GM21723 (cell line): ENCODE measurements around the gene RMDN2.

Source experiments
- ATAC-seq: cut with Tn5 transposase; IDR thresholded peaks from one replicate; pipeline ENCODE4 v1.9.1; 2021; ENCODE audit warnings: mild to moderate bottlenecking, moderate library complexity; ENCODE audit not compliant: unreplicated experiment

RMDN2 gene

DNA sequence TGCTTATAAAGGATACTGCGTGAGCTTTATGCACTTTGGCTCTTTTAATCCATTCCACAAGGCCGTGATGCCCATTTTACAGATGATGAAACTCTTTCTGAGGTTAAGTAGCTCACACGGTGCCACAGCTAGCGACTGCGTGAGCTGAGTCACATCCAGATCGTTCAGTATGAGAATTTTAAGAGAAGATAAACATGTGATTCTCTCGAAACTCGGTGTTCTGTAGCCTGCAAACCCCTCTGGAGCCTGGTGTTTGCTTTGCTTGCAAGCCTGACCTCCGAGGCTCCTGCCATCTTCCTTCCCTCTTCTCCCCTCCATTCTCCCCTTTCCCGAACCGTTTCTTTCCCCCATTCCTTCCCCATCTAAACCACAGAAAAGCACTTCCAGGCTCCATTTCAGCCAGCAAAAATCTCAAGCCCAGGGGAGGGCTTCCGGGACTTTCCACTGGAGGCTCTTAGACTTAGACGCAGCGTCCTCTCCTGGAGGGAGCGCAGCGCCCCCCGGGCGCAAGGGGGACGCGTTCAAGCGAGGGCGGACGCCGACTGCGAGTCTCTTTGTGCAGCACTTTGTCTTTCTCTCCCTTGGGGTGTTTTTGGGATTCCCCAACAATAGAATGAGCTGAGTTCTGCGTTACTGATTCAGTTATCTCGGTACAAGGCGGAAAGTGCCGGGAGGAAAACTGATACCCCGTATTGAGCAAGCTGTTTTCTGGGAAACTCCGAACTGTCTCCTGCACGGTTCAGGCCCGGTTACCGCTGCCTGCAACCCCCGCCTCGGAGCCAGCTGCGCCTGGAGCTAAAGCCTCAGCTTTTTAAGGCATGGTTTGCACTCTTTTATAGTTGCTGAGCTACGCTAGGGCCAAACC is 112.9 kb downstream of the RMDN2 start:
- peak; percentile 80 for ATAC-seq

DNA sequence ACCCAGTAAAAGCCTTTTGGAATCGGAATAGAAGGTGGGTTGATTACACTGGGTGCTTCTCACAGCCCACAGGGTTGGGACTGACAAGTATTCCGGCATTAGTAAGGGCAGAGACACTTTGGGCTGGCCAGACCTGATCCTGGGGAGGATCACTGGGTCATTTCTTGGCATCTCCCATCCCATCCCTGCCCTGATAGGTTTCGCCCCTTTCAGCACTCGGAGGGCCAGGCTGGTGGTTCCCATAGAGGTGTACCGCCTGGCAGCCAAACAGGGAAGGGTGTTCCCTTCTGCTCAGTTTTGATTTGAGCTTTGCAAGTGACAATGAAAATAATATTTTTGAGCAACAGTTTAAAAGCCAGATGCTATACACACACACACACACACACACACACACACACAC is 113.6 kb downstream of the RMDN2 start:
- ATAC-seq: peak; percentile 10

DNA sequence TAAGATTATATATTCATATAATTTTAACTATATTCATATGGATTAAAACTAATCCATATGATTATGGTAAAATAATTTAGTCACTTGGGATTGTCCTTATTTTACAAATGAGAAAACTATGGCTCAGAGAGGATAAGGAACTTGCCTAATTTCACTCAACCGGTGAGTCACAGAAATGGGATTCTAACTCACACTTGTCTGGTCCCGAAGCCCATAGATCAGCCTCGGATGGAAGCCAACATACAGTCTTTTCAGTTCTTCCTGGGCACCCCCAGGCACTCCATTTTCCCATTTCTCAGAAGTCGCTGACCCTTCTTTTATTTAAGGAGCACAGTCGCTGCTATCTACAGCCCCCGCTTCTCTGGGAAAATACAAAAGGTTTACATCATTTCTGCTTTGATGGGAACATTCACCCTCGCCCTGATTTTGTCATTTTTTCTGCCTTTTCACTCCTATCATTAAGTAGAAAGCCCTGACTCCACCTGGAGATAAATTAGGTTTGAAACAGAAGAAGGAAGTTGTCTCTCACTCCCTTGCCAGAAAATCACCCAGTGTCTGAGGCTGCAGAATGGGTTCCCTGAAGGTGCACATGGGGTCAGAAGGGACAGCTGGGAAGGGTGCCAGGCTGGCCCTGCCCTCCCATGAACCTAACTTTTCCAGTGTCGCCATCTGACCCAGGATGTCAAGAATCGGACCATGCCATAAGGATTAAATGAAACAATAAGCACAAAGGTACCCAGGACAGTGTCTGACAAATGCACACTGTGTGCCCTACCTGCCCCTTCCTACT is 114.2 kb downstream of the RMDN2 start:
- no peak for ATAC-seq

DNA sequence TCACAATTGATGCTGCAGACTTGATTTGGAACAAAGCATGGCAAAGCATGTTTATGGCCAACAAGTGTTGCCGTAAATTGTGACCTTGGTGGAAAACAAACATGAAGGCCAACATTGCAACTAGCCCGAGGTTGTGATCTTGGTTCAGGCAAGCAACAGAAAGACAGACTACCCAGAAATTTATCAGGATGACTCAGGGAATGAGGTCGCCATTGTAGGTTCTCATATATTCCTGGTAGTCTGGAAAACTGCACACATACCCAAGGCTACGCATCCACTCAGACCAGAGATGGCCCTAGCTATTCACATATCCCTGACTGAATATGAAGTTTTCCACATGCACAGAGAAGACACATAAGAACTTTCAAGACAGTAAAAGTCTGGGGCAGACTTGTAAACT is 120.7 kb downstream of the RMDN2 start:
- ATAC-seq: no peak

DNA sequence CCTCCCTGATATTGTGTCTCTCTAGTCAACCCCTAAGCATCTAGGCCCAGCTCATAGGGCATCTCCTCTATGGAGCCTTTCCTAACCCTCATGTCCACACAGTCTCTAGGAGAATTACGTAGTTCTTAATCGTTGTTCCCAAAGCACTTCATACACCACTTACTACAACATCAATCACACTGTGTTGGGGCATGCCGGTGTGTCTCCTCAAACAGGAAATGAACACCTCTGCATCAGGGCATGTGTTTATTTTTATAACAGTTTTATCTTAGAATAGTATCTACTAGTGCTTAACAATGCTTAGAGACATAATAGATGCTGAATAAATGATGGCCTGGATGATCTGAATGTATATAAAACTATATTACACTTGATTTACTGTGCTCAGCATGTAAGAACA is 131.1 kb downstream of the RMDN2 start:
- no peak for ATAC-seq

DNA sequence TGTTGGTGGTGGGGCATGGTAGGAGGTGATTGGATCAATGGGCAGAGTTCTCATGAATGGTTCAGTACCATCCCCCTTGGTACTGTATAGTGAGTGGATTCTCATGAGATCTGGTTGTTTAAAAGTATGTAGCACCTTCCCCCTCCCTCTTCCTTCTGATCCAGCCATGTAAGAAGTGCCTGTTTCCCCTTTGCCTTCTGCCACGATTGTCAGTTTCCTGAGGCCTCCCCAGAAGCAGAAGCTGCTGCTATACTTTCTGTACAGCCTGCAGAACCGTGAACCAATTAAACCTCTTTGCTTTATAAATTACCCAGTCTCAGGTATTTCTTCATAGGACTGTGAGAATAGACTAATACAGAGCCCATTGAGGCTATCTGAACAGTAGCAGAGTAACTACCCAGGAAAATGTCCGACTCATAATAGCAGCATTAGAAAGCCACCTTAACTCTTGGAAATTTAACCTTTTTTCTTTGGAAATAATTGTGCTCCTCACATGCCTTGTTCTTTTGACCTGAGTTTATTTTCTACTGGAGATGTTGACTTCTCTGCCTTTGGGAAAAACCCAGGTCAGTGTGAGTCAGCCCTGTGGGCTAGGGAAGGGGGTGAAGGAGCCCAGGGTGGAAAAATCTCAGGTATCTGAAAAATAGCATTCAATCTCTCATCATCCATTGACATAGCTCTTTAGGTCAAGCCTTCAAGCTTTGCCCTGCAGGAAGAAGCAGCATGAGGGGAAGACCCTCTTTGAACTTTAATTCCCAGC is 132.7 kb downstream of the RMDN2 start:
- no peak for ATAC-seq

DNA sequence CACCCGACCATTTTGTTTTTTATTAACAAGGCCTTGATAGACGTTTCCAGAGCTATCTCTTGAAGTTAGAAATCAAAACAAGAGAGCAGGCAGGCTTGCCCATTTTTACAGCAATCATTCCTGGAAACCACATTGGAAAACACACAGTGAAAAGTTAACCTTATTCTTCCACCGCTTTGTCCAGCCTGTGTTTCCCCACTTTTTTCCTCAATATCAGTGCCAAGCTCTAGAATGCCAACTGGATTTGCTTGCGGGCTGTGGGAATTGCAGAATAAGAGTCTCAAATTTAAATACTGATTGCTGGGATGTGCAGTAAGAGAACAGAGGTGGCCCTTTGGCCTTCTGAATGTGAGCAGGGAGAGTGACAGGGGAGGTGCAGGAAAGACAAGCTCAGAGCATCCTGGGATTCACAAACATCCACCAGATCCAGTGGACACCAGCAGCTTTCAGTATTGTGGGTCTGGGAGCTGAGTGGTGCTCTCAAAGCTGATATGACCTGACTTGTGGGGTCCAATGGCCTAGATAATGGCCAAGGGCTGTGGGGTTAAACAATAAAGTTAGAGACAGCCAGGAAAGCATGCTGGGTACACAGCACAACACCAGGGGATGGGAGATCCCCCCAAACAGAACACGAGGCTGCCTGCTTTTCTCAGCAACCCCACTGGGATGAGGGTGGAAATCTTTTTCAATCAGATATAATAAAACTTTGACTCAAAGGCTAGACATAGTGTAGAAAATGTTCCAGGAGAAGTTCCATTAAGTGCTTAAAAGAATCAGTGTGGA is 135.3 kb downstream of the RMDN2 start:
- no peak for ATAC-seq

DNA sequence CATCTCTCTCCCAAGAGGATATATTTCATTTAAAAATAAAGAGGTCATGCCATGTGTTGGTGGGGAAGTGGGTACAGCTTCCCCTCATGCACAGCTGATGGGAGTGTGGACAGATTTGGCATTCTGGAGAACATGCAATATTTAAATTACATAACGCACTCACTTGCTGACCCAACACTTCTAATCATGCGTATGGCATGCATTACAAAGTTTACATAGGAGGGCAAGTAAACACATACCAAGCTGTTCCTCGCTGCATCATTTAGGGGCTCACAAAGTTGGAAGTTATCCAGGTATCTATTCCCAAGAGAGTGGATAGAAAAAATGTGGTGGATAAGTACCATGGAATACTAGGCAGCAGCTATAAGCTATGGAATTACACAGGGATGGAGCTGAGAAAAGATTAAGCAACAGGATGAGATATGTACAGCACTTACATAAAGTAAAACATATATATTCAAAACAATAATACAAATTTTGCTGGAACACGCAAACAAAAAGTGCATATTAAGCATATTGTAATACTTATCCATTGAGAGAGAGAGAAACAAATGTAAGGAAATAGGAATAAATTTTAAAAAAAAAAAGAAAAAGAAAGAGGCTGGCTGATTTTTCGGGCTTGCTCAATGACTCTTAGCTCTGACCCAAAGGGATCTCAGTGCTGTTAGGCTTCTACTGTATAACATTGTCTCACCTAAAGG is 139.9 kb downstream of the RMDN2 start:
- ATAC-seq: no peak

DNA sequence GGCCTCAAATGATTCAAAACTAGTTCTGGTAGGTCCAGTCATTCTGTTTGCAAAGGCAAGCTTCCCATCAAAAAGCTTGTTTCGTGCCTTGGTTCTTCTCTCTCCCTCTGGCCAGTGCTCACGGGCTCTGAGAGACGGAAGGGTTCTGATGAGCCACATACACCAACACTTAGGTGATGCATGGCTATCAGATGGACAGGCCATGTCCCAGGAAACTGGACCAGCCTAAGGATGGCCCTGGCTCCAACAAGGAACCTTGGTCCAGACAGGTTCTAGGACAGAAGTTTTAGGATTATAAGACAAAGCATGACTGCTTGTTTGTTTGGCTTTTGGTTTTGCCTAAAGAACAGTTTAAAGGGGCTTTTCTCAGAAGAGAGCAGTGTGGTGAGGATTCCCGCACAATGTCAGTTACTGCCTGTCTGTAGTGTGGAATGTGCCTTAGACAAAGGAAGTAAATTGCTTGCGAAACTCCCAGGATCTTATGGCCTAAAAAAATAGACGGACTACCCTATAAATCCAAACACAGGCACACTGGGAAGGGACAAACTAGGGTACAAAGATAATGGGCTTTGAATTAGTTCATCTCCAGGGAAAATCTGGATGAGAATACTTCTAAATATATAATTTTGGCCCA is 140.5 kb downstream of the RMDN2 start:
- no peak for ATAC-seq

DNA sequence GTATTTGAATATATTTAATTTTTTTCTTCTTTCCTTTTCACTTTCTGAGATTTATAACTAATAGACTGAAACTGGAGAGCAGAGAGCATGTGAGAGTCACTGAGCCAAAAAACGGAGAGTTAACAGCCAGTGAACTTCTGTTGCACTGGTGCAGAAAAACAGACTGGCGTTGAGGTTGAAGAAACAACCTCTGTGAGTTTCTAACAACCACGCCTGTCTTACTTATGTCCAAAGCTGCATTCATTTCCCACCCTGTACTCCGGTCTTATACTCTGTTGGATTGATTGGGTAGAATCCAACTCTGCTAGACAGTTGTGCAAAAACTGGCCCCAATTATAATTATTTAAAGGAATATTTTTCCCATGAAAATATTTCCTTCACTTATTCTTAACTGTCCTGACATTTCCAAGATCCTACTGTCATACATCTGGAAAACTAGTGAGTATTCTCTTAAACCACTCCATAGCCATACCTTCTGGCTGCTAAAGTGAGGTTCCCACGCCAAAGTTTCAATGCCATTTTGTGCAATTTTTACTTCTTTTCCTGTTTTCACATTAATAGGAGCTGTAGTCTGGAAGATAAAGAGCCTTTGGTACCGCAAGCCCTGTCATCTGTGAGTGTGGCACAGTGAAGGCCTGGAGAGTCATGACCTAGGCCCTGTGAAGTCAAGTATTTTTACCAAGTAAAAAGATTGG is 141.5 kb downstream of the RMDN2 start:
- ATAC-seq: no peak
